H9 (cell line): Measurements from ENCODE around the gene MVD. TPM values are rescaled to one million over a fixed set of nuclear protein-coding genes. Genes with fewer than 3 reads are reported as not detected.

Source experiments
- DNase-seq: peaks from one replicate; pipeline ENCODE4 v3.0.0-alpha.2; 2017
- H2AFZ ChIP-seq: one replicate; pipeline ENCODE4 v1.6.1; 2013; ENCODE audit warnings: mild to moderate bottlenecking, low read length, control low read depth, moderate library complexity
- H2AK5ac ChIP-seq: 2 replicates; pipeline ENCODE4 v1.6.1; 2013; ENCODE audit warnings: low read length, control low read depth, mixed read lengths; ENCODE audit not compliant: insufficient read length
- H2BK120ac ChIP-seq: one replicate; pipeline ENCODE4 v1.6.1; 2013; ENCODE audit warnings: low read depth, mild to moderate bottlenecking, low read length, control low read depth, inconsistent platforms; ENCODE audit not compliant: poor library complexity, severe bottlenecking
- H2BK12ac ChIP-seq: 2 replicates; pipeline ENCODE4 v1.6.1; 2013; ENCODE audit warnings: low read length, control low read depth, mixed read lengths, low read depth; ENCODE audit not compliant: insufficient read length
- H2BK15ac ChIP-seq: 2 replicates; pipeline ENCODE4 v1.6.1; 2013; ENCODE audit warnings: low read depth, low read length, control low read depth
- H2BK20ac ChIP-seq: one replicate; pipeline ENCODE4 v1.6.1; 2013; ENCODE audit warnings: low read depth, mild to moderate bottlenecking, low read length, control low read depth, inconsistent platforms; ENCODE audit not compliant: poor library complexity, severe bottlenecking
- H2BK5ac ChIP-seq: 2 replicates; pipeline ENCODE4 v1.6.1; 2013; ENCODE audit warnings: low read length, control low read depth, mixed read lengths; ENCODE audit not compliant: insufficient read length
- H3K14ac ChIP-seq: 2 replicates; pipeline ENCODE4 v1.6.1; 2013; ENCODE audit warnings: low read length, control low read depth; ENCODE audit not compliant: insufficient read depth
- H3K18ac ChIP-seq: 2 replicates; pipeline ENCODE4 v1.6.1; 2013; ENCODE audit warnings: low read depth, mild to moderate bottlenecking, mixed read lengths, low read length, control low read depth; ENCODE audit not compliant: insufficient read length
- H3K23ac ChIP-seq: 2 replicates; pipeline ENCODE4 v1.6.1; 2013; ENCODE audit warnings: low read length, control low read depth, mixed read lengths, low read depth; ENCODE audit not compliant: insufficient read length
- H3K23me2 ChIP-seq: 2 replicates; pipeline ENCODE4 v1.6.1; 2013; ENCODE audit warnings: low read depth, mild to moderate bottlenecking, mixed read lengths, low read length, control low read depth; ENCODE audit not compliant: insufficient read length, poor library complexity, severe bottlenecking
- H3K27ac ChIP-seq: 2 replicates; pipeline ENCODE4 v1.5.1; 2013; ENCODE audit warnings: low read length, control low read depth, mixed read lengths, low read depth; ENCODE audit not compliant: insufficient read length
- H3K27me3 ChIP-seq: 2 replicates; pipeline ENCODE4 v1.6.1; 2013; ENCODE audit warnings: low read length, control low read depth, inconsistent platforms; ENCODE audit not compliant: insufficient read depth
- H3K4ac ChIP-seq: 2 replicates; pipeline ENCODE4 v1.6.1; 2013; ENCODE audit warnings: low read depth, mild to moderate bottlenecking, control low read depth, inconsistent platforms, low read length, moderate library complexity
- H3K4me1 ChIP-seq: 2 replicates; pipeline ENCODE4 v1.6.1; 2013; ENCODE audit warnings: low read length, control low read depth, inconsistent platforms; ENCODE audit not compliant: insufficient read depth
- H3K4me2 ChIP-seq: 2 replicates; pipeline ENCODE4 v1.6.1; 2013; ENCODE audit warnings: low read length, control low read depth, mixed read lengths; ENCODE audit not compliant: insufficient read length, insufficient read depth
- H3K56ac ChIP-seq: 2 replicates; pipeline ENCODE4 v1.6.1; 2013; ENCODE audit warnings: low read depth, mild to moderate bottlenecking, mixed read lengths, low read length, control low read depth; ENCODE audit not compliant: insufficient read length
- H3K79me1 ChIP-seq: 2 replicates; pipeline ENCODE4 v1.6.1; 2013; ENCODE audit warnings: low read depth, mild to moderate bottlenecking, moderate library complexity, low read length, control low read depth, inconsistent platforms; ENCODE audit not compliant: insufficient read depth, poor library complexity, severe bottlenecking
- H3K79me2 ChIP-seq: 2 replicates; pipeline ENCODE4 v1.6.1; 2013; ENCODE audit warnings: low read length, control low read depth, inconsistent platforms; ENCODE audit not compliant: insufficient read depth
- H3K9ac ChIP-seq: 2 replicates; pipeline ENCODE4 v1.6.1; 2013; ENCODE audit warnings: low read length, control low read depth, mixed read lengths; ENCODE audit not compliant: insufficient read length; ENCODE audit errors: extremely low read depth
- H3K9me3 ChIP-seq: one replicate; pipeline ENCODE4 v1.6.1; 2013; ENCODE audit warnings: low read depth, low read length, inconsistent platforms; ENCODE audit not compliant: control insufficient read depth
- H3T11ph ChIP-seq: one replicate; pipeline ENCODE4 v1.6.1; 2013; ENCODE audit warnings: mild to moderate bottlenecking, low read length, control low read depth, inconsistent platforms
- H4K20me1 ChIP-seq: one replicate; pipeline ENCODE4 v1.6.1; 2013; ENCODE audit not compliant: control insufficient read depth, insufficient read length, insufficient read depth
- H4K5ac ChIP-seq: 2 replicates; pipeline ENCODE4 v1.6.1; 2013; ENCODE audit warnings: low read depth, mild to moderate bottlenecking, mixed read lengths, low read length, control low read depth; ENCODE audit not compliant: insufficient read length
- H4K8ac ChIP-seq: replicated peaks from 2 replicates; pipeline ENCODE4 v1.6.1; 2013; ENCODE audit warnings: low read length, control low read depth, mixed read lengths, low read depth; ENCODE audit not compliant: insufficient read length
- H4K91ac ChIP-seq: 2 replicates; pipeline ENCODE4 v1.6.1; 2013; ENCODE audit warnings: low read depth, mild to moderate bottlenecking, moderate library complexity, mixed read lengths, low read length, control low read depth; ENCODE audit not compliant: insufficient read length
- H3K27ac Mint-ChIP-seq, 3 experiments: 2 replicates in 2 of 3; 3 replicates in 1 of 3; pipeline ENCODE4 v1.8.0; 2020 to 2021; ENCODE audit warnings: mixed read lengths in 3 of 3, mild to moderate bottlenecking in 1 of 3, moderate library complexity in 1 of 3
- H3K27me3 Mint-ChIP-seq: 2 replicates; pipeline ENCODE4 v1.8.0; 2021; ENCODE audit warnings: low read depth, mild to moderate bottlenecking, moderate library complexity, mixed read lengths
- H3K36me3 Mint-ChIP-seq, 3 experiments: 2 replicates in 2 of 3; 3 replicates in 1 of 3; pipeline ENCODE4 v1.8.0; 2020 to 2021; ENCODE audit warnings: low read depth in 3 of 3, mixed read lengths in 3 of 3; ENCODE audit not compliant: insufficient read depth in 1 of 3
- H3K4me1 Mint-ChIP-seq, 2 experiments: 2 replicates each; pipeline ENCODE4 v1.8.0; 2020; ENCODE audit warnings: mixed read lengths in 2 of 2
- H3K4me3 Mint-ChIP-seq, 2 experiments: 2 replicates in 1 of 2; 3 replicates in 1 of 2; pipeline ENCODE4 v1.8.0; 2020 to 2021; ENCODE audit warnings: mild to moderate bottlenecking in 2 of 2, mixed read lengths in 2 of 2, moderate library complexity in 1 of 2
- H3K9me3 Mint-ChIP-seq, 2 experiments: 2 replicates in 1 of 2; 3 replicates in 1 of 2; pipeline ENCODE4 v1.8.0; 2020; ENCODE audit warnings: mild to moderate bottlenecking in 2 of 2, mixed read lengths in 2 of 2, moderate library complexity in 1 of 2
- WGBS: extraction: QIAGEN DNeasy Blood & Tissue Kit; methylation state at CpG from one replicate; pipeline ENCODE4 v1.1.7; 2013; ENCODE audit warnings: missing lambda C conversion rate, low lambda C conversion rate, mixed read lengths; ENCODE audit not compliant: insufficient read length; ENCODE audit errors: extremely low coverage; 5-methylcytosine and 5-hydroxymethylcytosine counted together
- total RNA-seq: library from RNA; stranded (reverse); gene quantifications from 2 replicates; pipeline ENCODE4 v1.2.1, GENCODE V29; 2021
- TF ChIP-seq, protein P1 (sequence below): fragments of 200-600 bp; sonication (generic); conservative IDR thresholded peaks from 3 replicates; pipeline ENCODE4 v1.8.0; 2021; ENCODE audit warnings: antibody characterized with exemption, mild to moderate bottlenecking

Gene MVD
- total RNA-seq, 1 experiment from 2014 or later, result 53.2 TPM

DNA sequence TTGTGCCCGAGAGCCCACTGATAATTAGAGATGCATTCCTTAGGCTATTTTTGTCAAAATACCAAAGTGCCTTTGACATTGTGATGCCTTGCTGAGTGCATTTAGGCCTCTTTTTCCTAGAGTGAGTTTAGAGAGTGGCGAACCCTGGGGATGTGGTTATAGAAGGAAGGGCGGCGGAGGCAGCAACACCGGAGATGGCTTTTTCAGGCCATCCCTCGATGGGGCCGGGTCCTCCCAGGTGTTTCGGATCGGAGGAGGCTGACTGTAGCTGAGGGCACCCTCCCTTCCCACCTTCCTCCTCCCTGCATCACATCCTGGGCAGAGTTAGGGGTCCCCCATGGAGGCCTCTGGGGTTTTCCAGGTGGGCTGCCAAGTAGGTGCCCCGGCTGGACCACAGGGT, 30.0 kb upstream of the MVD start:
- Histone ChIP-seq H3K4me1 (no peaks in the 10 kb centered on the region), H3K27me3 (no peaks in the 10 kb centered on the region), H3K27ac (no peak overlapping the region), H3K79me1 (no peaks in the 10 kb centered on the region), H3K23me2 (no peaks in the 10 kb centered on the region), H2BK20ac (no peak overlapping the region), H3K4me2 (no peak overlapping the region), H2AK5ac (no peak overlapping the region), H2BK5ac (no peak overlapping the region), H3K23ac (no peak overlapping the region), H3K9ac (no peak overlapping the region), H2BK15ac (no peak overlapping the region), H3T11ph (no peak overlapping the region), H2BK12ac (no peak overlapping the region), H4K8ac (no peak overlapping the region), H4K5ac (no peak overlapping the region), H3K56ac (no peak overlapping the region), H2BK120ac (no peak overlapping the region), H4K91ac (no peak overlapping the region), H3K18ac (no peak overlapping the region), H3K9me3 (no peaks in the 10 kb centered on the region), H2AFZ (no peak overlapping the region), H4K20me1 (no peaks in the 10 kb centered on the region), H3K79me2 (no peaks in the 10 kb centered on the region), H3K4ac (no peak overlapping the region), H3K14ac (no peak overlapping the region)
- H3K4me1 Mint-ChIP-seq, result peaks cover 11 to 12% of the 10 kb centered on the region in 2 experiments
- WGBS, result no CpG with 5 or more reads among the region's 10 CpGs
- H3K27ac Mint-ChIP-seq, result no peak overlapping the region
- no peak for DNase-seq
- H3K27me3 Mint-ChIP-seq, result peaks cover 23% of the 10 kb centered on the region
- TF ChIP-seq, protein P1, sequence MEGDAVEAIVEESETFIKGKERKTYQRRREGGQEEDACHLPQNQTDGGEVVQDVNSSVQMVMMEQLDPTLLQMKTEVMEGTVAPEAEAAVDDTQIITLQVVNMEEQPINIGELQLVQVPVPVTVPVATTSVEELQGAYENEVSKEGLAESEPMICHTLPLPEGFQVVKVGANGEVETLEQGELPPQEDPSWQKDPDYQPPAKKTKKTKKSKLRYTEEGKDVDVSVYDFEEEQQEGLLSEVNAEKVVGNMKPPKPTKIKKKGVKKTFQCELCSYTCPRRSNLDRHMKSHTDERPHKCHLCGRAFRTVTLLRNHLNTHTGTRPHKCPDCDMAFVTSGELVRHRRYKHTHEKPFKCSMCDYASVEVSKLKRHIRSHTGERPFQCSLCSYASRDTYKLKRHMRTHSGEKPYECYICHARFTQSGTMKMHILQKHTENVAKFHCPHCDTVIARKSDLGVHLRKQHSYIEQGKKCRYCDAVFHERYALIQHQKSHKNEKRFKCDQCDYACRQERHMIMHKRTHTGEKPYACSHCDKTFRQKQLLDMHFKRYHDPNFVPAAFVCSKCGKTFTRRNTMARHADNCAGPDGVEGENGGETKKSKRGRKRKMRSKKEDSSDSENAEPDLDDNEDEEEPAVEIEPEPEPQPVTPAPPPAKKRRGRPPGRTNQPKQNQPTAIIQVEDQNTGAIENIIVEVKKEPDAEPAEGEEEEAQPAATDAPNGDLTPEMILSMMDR, result no peak
- H3K4me3 Mint-ChIP-seq, result no peak overlapping the region
- peaks cover 0 to 10% (median 4%) of the 10 kb centered on the region in 3 experiments; a peak in 4 of 7 replicates for H3K36me3 Mint-ChIP-seq
- H3K9me3 Mint-ChIP-seq, result no peaks in the 10 kb centered on the region
